A549 (cell line): Measurements from ENCODE around the gene SLC39A11. TPM values are rescaled to one million over a fixed set of nuclear protein-coding genes. Genes with fewer than 3 reads are reported as not detected.
"Not testable (repeated sequence)": the region's sequence is repeated elsewhere in the genome, so short reads cannot be mapped to it uniquely, and the experiment has no call there.

ENCODE experiments used
- ATAC-seq, 2 experiments: fragments of 200-7000 bp in 1 of 2; fragments of >200 bp in 1 of 2; cut with Nextera tagmentation in 1 of 2; cut with Tn5 transposase in 1 of 2; 3 replicates each; pipeline versions ENCODE4 v1.8.0 to v1.9.1; 2018 to 2020; ENCODE audit warnings: mild to moderate bottlenecking in 1 of 2, moderate library complexity in 1 of 2
- CTCF ChIA-PET: fragments of 300-600 bp; sonication (Branson Sonifier 250); formaldehyde crosslinking; extraction: SDS; loops from one replicate; lab custom pipeline; 2021; ENCODE audit warnings: antibody characterized with exemption, inconsistent platforms; lab: Yijun Ruan, JAX
- POLR2A ChIA-PET: fragments of 350-600 bp; formaldehyde crosslinking; extraction: SDS; loops from one replicate; lab custom pipeline; 2021; ENCODE audit warnings: antibody characterized with exemption, inconsistent platforms; lab: Yijun Ruan, JAX
- DNase-seq, 2 experiments: peaks; one replicate each; pipeline versions ENCODE4 v3.0.0 to v3.0.0-alpha.2; 2011 to 2016; ENCODE audit warnings: low read depth in 1 of 2, low spot score in 1 of 2
- FAIRE-seq: peaks from 2 replicates; lab custom pipeline; 2011; peaks lifted over from hg19 to GRCh38; lab: Jason Lieb, UNC
- H3K27ac ChIP-seq, 2 experiments: fragments of >200 bp; sonication (Bioruptor Twin); formaldehyde crosslinking; 3 replicates each; pipeline ENCODE4 v1.5.1; 2016 to 2017
- H3K4me1 ChIP-seq: fragments of >200 bp; sonication (Bioruptor Twin); formaldehyde crosslinking; 3 replicates; pipeline ENCODE4 v1.6.1; 2016
- H3K4me2 ChIP-seq: fragments of >200 bp; sonication (Bioruptor Twin); formaldehyde crosslinking; 3 replicates; pipeline ENCODE4 v1.6.1; 2016
- H3K4me3 ChIP-seq: fragments of >200 bp; sonication (Bioruptor Twin); formaldehyde crosslinking; 3 replicates; pipeline ENCODE4 v1.5.1; 2016
- H3K9me3 ChIP-seq: fragments of >200 bp; sonication (Bioruptor Twin); formaldehyde crosslinking; 3 replicates; pipeline ENCODE4 v1.6.1; 2016
- BHLHE40 ChIP-seq: IDR thresholded peaks from 2 replicates; pipeline ENCODE4 v1.6.1; 2012; ENCODE audit warnings: low read depth, low read length, inconsistent platforms
- CEBPB ChIP-seq, 2 experiments: fragments of >200 bp in 1 of 2; sonication (Bioruptor Twin) in 1 of 2; formaldehyde crosslinking in 1 of 2; IDR thresholded peaks; 2 replicates each; pipeline ENCODE4 v1.6.1; 2012 to 2016
- CHD2 ChIP-seq: fragments of 150-350 bp; IDR thresholded peaks from 2 replicates; pipeline ENCODE4 v1.6.1; 2014; ENCODE audit warnings: low read length; ENCODE audit not compliant: partially characterized antibody
- CHD4 ChIP-seq: fragments of 200-600 bp; sonication (generic); IDR thresholded peaks from 2 replicates; pipeline ENCODE4 v1.6.1; 2016; ENCODE audit warnings: antibody characterized with exemption, mild to moderate bottlenecking, borderline replicate concordance
- EP300 ChIP-seq, 2 experiments: fragments of >200 bp; sonication (Bioruptor Twin); formaldehyde crosslinking; IDR thresholded peaks; 2 replicates in 1 of 2; 3 replicates in 1 of 2; pipeline ENCODE4 v1.6.1; 2016 to 2017
- FOSL2 ChIP-seq, 2 experiments: fragments of 450-650 bp in 1 of 2; fragments of >200 bp in 1 of 2; sonication (Bioruptor Twin) in 1 of 2; formaldehyde crosslinking; IDR thresholded peaks; 2 replicates each; pipeline versions ENCODE4 v1.5.0 to v1.6.1; 2016 to 2020; ENCODE audit warnings: mild to moderate bottlenecking in 1 of 2, moderate library complexity in 1 of 2
- FOXS1 ChIP-seq: fragments of 250-450 bp; sonication (Bioruptor Pico); IDR thresholded peaks from 2 replicates; pipeline ENCODE4 v1.5.0; 2020; ENCODE audit warnings: mild to moderate bottlenecking, moderate library complexity
- HOXA7 ChIP-seq: fragments of 250-450 bp; sonication (Bioruptor Pico); IDR thresholded peaks from 2 replicates; pipeline ENCODE4 v1.5.0; 2020; ENCODE audit warnings: mild to moderate bottlenecking, moderate library complexity
- HOXB13 ChIP-seq: fragments of 250-450 bp; sonication (Bioruptor Pico); IDR thresholded peaks from 2 replicates; pipeline ENCODE4 v1.5.0; 2020; ENCODE audit warnings: low read depth, mild to moderate bottlenecking, moderate library complexity
- HOXB5 ChIP-seq: fragments of 250-450 bp; sonication (Bioruptor Pico); IDR thresholded peaks from 2 replicates; pipeline ENCODE4 v1.5.0; 2020; ENCODE audit warnings: mild to moderate bottlenecking, moderate library complexity
- JUN ChIP-seq, 2 experiments: fragments of >200 bp; sonication (Bioruptor Twin); formaldehyde crosslinking; IDR thresholded peaks; 2 replicates in 1 of 2; 3 replicates in 1 of 2; pipeline ENCODE4 v1.6.1; 2016 to 2017
- KDM1A ChIP-seq: fragments of 200-600 bp; sonication (generic); IDR thresholded peaks from 2 replicates; pipeline ENCODE4 v1.6.1; 2016; ENCODE audit warnings: low read depth, mild to moderate bottlenecking
- KDM5A ChIP-seq: fragments of 200-600 bp; sonication (generic); IDR thresholded peaks from 2 replicates; pipeline ENCODE4 v1.6.1; 2016; ENCODE audit warnings: antibody characterized with exemption, mild to moderate bottlenecking
- MAFK ChIP-seq: fragments of 450-650 bp; IDR thresholded peaks from 2 replicates; pipeline ENCODE4 v1.6.1; 2014; ENCODE audit not compliant: partially characterized antibody
- NFE2L2 ChIP-seq: fragments of 150-350 bp; conservative IDR thresholded peaks from 2 replicates; pipeline ENCODE4 v1.6.1; 2014; ENCODE audit warnings: low read length
- NPAS2 ChIP-seq: fragments of 250-450 bp; sonication (Bioruptor Pico); IDR thresholded peaks from 2 replicates; pipeline ENCODE4 v1.8.0; 2022; ENCODE audit warnings: mild to moderate bottlenecking, moderate library complexity, borderline replicate concordance
- POLR2A ChIP-seq: IDR thresholded peaks from 2 replicates; pipeline ENCODE4 v1.6.1; 2012; ENCODE audit warnings: mild to moderate bottlenecking, low read length
- RFX5 ChIP-seq: fragments of 450-650 bp; IDR thresholded peaks from 2 replicates; pipeline ENCODE4 v1.7.1; 2014; ENCODE audit warnings: antibody characterized with exemption, mild to moderate bottlenecking, moderate library complexity
- SREBF2 ChIP-seq: fragments of 450-650 bp; IDR thresholded peaks from 2 replicates; pipeline ENCODE4 v1.6.1; 2014; ENCODE audit warnings: mild to moderate bottlenecking, moderate library complexity
- TFCP2L1 ChIP-seq: fragments of 250-450 bp; sonication (Bioruptor Pico); IDR thresholded peaks from 2 replicates; pipeline ENCODE4 v1.5.0; 2021; ENCODE audit warnings: mild to moderate bottlenecking
- TP53 ChIP-seq: fragments of 250-450 bp; sonication (Bioruptor Pico); IDR thresholded peaks from 2 replicates; pipeline ENCODE4 v1.5.0; 2021; ENCODE audit warnings: mild to moderate bottlenecking, moderate library complexity
- ZC3H11A ChIP-seq: fragments of 450-650 bp; IDR thresholded peaks from 2 replicates; pipeline ENCODE4 v1.6.1; 2014; ENCODE audit warnings: antibody characterized with exemption, mild to moderate bottlenecking
- ZFP36 ChIP-seq: fragments of 450-650 bp; IDR thresholded peaks from 2 replicates; pipeline ENCODE4 v1.6.1; 2014; ENCODE audit warnings: borderline replicate concordance; ENCODE audit not compliant: partially characterized antibody
- ZNF302 ChIP-seq: fragments of 250-450 bp; sonication (Bioruptor Pico); IDR thresholded peaks from 2 replicates; pipeline ENCODE4 v1.9.0; 2021; ENCODE audit warnings: inconsistent platforms, mild to moderate bottlenecking, moderate library complexity
- WGBS: methylation state at CpG from one replicate; pipeline ENCODE4 v1.1.6; 2017; ENCODE audit errors: missing lambda C conversion rate; 5-methylcytosine and 5-hydroxymethylcytosine counted together
- polyA plus RNA-seq, 4 experiments: library from polyadenylated mRNA; depleted of rRNA in 3 of 4; stranded (reverse); fragments of >200 nt; fragmentation: RNase III in 1 of 4; extraction: RNeasy Plus Mini Kit Qiagen cat#74134 plus additional on column Dnase treatment in 1 of 4; gene quantifications; 2 replicates in 3 of 4; 3 replicates in 1 of 4; pipeline ENCODE4 v1.2.3, GENCODE V29; 2011 to 2017
- TF ChIP-seq, protein P1 (sequence below): fragments of >200 bp; sonication (Bioruptor Twin); formaldehyde crosslinking; IDR thresholded peaks from 2 replicates; pipeline ENCODE4 v1.6.1; 2016
- TF ChIP-seq, protein P2 (sequence below): fragments of 200-600 bp; sonication (generic); IDR thresholded peaks from 2 replicates; pipeline ENCODE4 v1.6.1; 2016; ENCODE audit warnings: antibody characterized with exemption, mild to moderate bottlenecking, moderate library complexity
- TF ChIP-seq, protein P3 (sequence below): fragments of 450-650 bp; IDR thresholded peaks from 2 replicates; pipeline ENCODE4 v1.6.1; 2014; ENCODE audit warnings: antibody characterized with exemption
- TF ChIP-seq, protein P4 (sequence below): fragments of 250-450 bp; sonication (Bioruptor Pico); IDR thresholded peaks from 2 replicates; pipeline ENCODE4 v1.5.0; 2020; ENCODE audit warnings: low read depth, mild to moderate bottlenecking, moderate library complexity

The SLC39A11 gene
- polyA plus RNA-seq, 2 of the 4 experiments (the other 2 are of a cell fraction) = 18.4 to 25.2 TPM

DNA sequence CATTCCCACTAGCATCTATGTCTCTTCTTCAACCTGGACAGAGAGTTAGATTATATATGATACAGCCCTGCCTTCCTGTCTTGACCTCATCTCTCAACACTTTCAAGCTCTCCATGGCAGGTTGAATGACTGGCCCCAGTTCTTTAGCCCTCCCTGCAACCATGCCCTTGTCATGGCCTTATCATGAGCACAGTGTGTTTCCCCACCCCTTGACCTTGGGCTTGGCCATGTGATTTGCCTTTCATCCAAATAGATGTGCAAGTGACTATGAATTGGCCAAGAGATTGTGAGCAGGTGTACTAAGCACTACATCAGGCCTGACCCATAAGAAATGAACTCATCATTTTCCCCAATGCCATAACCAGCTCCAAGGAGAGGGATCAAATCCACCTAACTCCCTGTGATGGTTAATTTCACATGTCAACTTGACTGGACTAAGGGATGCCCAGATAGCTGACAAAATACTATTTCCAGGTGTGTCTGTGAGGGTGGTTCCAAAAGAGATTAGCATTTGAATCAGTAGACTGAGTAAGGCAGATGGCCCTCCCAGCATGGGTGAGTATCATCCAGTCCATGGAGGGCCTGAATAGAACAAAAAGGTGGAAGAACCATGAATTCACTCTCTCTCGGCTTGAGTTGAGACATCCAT lies 97.4 kb downstream of the SLC39A11 start:
- no peaks in the 10 kb centered on the region for H3K9me3 ChIP-seq
- no peak for ATAC-seq

DNA sequence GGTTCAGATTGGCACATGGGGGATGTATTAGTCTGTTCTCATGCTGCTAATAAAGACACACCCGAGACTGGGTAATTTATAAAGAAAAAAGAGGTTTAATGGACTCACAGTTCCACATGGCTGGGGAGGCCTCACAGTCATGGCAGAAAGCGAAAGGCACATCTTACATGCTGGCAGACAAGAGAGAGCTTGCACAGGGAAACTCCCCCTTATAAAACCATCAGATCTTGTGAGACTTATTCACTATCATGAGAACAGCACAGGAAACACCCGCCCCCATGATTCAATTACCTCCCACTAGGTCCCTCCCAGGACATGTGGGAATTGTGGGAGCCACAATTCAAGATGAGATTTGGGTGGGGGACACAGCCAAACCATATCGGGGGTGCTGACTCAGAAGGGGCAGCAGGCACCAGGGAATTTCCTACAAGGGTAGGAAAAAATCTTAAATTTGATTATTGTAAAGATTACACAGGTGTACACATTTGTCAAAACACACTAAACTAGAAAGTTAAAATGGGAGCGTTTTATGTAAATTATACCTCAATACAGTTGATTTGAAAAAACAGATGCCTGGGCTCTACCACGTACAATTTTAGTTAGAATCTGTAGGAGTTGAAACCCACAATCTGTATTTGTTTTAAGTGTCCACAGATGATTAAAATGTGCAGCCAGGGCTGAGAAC lies 99.6 kb downstream of the SLC39A11 start:
- H3K9me3 ChIP-seq, H3K4me3 ChIP-seq, FAIRE-seq, CTCF ChIA-PET, H3K4me2 ChIP-seq, POLR2A ChIA-PET, DNase-seq, H3K4me1 ChIP-seq, H3K27ac ChIP-seq, ATAC-seq: not testable (repeated sequence)
- WGBS = 91% methylated on average over 6 of the region's 6 CpGs

More for the DNA sequence above, 97.4 kb downstream of the SLC39A11 start:
- CTCF ChIA-PET = interaction anchor here (0.6 to 2.6 kb wide), 5 partner anchors 9 to 1911 kb away, joined by 3 to 22 read pairs (median 3); no protein-coding TSS in a partner anchor
- POLR2A ChIA-PET = no interaction called here
- Histone ChIP-seq H3K27ac (no peak overlapping the region), H3K4me3 (no peak overlapping the region), H3K4me1 (no peaks in the 10 kb centered on the region), H3K4me2 (no peak overlapping the region)
- DNase-seq (no peak), FAIRE-seq (no peak)
- TF ChIP-seq NPAS2 (CRISPR knock-in tag) (no peak), CHD2 (no peak), TFCP2L1 (CRISPR knock-in tag) (no peak), KDM1A (no peak), RFX5 (no peak), BHLHE40 (no peak), POLR2A (no peak), ZNF302 (CRISPR knock-in tag) (no peak), MAFK (no peak), CHD4 (no peak), TP53 (CRISPR knock-in tag) (no peak), ZFP36 (no peak), FOSL2 (IDR thresholded peaks at IDR 0.05) (no peak), FOSL2 (CRISPR knock-in tag; IDR thresholded peaks at IDR 0.05) (no peak), SREBF2 (no peak)
- TF ChIP-seq, protein P1, sequence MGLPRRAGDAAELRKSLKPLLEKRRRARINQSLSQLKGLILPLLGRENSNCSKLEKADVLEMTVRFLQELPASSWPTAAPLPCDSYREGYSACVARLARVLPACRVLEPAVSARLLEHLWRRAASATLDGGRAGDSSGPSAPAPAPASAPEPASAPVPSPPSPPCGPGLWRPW = no peak
- TF ChIP-seq, protein P2, sequence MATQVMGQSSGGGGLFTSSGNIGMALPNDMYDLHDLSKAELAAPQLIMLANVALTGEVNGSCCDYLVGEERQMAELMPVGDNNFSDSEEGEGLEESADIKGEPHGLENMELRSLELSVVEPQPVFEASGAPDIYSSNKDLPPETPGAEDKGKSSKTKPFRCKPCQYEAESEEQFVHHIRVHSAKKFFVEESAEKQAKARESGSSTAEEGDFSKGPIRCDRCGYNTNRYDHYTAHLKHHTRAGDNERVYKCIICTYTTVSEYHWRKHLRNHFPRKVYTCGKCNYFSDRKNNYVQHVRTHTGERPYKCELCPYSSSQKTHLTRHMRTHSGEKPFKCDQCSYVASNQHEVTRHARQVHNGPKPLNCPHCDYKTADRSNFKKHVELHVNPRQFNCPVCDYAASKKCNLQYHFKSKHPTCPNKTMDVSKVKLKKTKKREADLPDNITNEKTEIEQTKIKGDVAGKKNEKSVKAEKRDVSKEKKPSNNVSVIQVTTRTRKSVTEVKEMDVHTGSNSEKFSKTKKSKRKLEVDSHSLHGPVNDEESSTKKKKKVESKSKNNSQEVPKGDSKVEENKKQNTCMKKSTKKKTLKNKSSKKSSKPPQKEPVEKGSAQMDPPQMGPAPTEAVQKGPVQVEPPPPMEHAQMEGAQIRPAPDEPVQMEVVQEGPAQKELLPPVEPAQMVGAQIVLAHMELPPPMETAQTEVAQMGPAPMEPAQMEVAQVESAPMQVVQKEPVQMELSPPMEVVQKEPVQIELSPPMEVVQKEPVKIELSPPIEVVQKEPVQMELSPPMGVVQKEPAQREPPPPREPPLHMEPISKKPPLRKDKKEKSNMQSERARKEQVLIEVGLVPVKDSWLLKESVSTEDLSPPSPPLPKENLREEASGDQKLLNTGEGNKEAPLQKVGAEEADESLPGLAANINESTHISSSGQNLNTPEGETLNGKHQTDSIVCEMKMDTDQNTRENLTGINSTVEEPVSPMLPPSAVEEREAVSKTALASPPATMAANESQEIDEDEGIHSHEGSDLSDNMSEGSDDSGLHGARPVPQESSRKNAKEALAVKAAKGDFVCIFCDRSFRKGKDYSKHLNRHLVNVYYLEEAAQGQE = no peak
- 91% methylated on average over 1 of the region's 1 CpG for WGBS

DNA sequence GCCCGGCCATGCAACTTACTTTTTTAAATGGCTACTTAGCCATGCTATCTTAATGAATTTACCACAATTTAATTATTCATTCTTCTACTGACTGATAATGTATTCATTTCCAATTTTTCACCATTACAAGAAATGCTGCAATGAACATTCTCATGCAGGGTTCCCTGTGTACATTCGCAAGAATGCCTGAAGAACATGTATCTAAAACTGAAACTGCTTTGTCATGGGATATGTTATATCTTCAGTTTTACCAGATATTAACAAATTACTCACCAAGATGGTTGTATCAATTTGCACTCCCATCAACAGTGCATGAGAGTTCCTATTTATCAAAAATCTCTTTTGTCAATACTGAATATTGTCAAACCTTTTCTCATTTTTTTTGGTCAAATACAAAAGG lies 100.8 kb downstream of the SLC39A11 start:
- POLR2A ChIA-PET = no interaction called here

More for the DNA sequence above, 100.8 kb downstream of the SLC39A11 start:
- ATAC-seq (no peak), DNase-seq (no peak), FAIRE-seq (no peak)
- Histone ChIP-seq H3K4me2 (no peak overlapping the region), H3K4me3 (no peak overlapping the region), H3K9me3 (no peaks in the 10 kb centered on the region), H3K4me1 (no peaks in the 10 kb centered on the region), H3K27ac (no peak overlapping the region)
- CTCF ChIA-PET = interaction anchor here (0.8 kb wide), 1 partner anchor 39 kb away, joined by 3 read pairs; no protein-coding TSS in a partner anchor
- 98% methylated on average over 2 of the region's 2 CpGs for WGBS
- no peak for TF ChIP-seq HOXB13 (CRISPR knock-in tag)
- no peak for TF ChIP-seq KDM5A
- no peak for TF ChIP-seq FOXS1 (CRISPR knock-in tag)
- no peak for TF ChIP-seq EP300 (IDR thresholded peaks at IDR 0.05)
- TF ChIP-seq TFCP2L1 (CRISPR knock-in tag) = no peak
- TF ChIP-seq ZC3H11A = no peak
- TF ChIP-seq NFE2L2 = no peak
- TF ChIP-seq, protein P3, sequence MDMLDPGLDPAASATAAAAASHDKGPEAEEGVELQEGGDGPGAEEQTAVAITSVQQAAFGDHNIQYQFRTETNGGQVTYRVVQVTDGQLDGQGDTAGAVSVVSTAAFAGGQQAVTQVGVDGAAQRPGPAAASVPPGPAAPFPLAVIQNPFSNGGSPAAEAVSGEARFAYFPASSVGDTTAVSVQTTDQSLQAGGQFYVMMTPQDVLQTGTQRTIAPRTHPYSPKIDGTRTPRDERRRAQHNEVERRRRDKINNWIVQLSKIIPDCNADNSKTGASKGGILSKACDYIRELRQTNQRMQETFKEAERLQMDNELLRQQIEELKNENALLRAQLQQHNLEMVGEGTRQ = no peak
- no peak for TF ChIP-seq CEBPB (IDR thresholded peaks at IDR 0.05)
- no peak for TF ChIP-seq HOXA7 (CRISPR knock-in tag)
- no peak for TF ChIP-seq JUN (IDR thresholded peaks at IDR 0.05)
- TF ChIP-seq, protein P4, sequence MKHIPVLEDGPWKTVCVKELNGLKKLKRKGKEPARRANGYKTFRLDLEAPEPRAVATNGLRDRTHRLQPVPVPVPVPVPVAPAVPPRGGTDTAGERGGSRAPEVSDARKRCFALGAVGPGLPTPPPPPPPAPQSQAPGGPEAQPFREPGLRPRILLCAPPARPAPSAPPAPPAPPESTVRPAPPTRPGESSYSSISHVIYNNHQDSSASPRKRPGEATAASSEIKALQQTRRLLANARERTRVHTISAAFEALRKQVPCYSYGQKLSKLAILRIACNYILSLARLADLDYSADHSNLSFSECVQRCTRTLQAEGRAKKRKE (CRISPR knock-in tag) = no peak
- no peak for TF ChIP-seq ZNF302 (CRISPR knock-in tag)
- TF ChIP-seq SREBF2 = no peak
- no peak for TF ChIP-seq TP53 (CRISPR knock-in tag)
- no peak for TF ChIP-seq HOXB5
- TF ChIP-seq, all 56 proteins: peak for 0
